Gastroesophageal sphincter (tissue), 4 donors: Measurements from ENCODE around the gene RAE1. TPM values are rescaled to one million over a fixed set of nuclear protein-coding genes. Genes with fewer than 3 reads are reported as not detected.

Source experiments
- ATAC-seq: fragments of 150-250 bp; one replicate; pipeline ENCODE4 v1.9.1; 2016; ENCODE audit warnings: mild to moderate bottlenecking, moderate library complexity
- H3K27ac ChIP-seq, 4 donors: fragments of 200-600 bp; sonication (generic) in 3 of 4; 1 replicate in 3 of 4; 2 replicates in 1 of 4; pipeline ENCODE4 v1.5.1; 2016 to 2019
- H3K27me3 ChIP-seq: fragments of 200-600 bp; sonication (generic); one replicate; pipeline ENCODE4 v1.5.1; 2019
- H3K36me3 ChIP-seq, 2 donors: fragments of 200-600 bp; sonication (generic); one replicate each; pipeline ENCODE4 v1.5.1; 2019; ENCODE audit warnings: control low read depth in 1 of 2
- H3K4me1 ChIP-seq, 3 donors: fragments of 200-600 bp; sonication (generic); 1 replicate in 2 of 3; 2 replicates in 1 of 3; pipeline ENCODE4 v1.5.1; 2016 to 2019; ENCODE audit warnings: control low read depth in 2 of 3
- H3K4me3 ChIP-seq, 2 donors: fragments of 200-600 bp; sonication (generic); one replicate each; pipeline ENCODE4 v1.5.1; 2019; ENCODE audit warnings: mild to moderate bottlenecking in 1 of 2, moderate library complexity in 1 of 2
- H3K9me3 ChIP-seq, 3 donors: fragments of 200-600 bp; sonication (generic); one replicate each; pipeline ENCODE4 v1.5.1; 2017 to 2019; ENCODE audit warnings: control low read depth in 2 of 3
- CTCF ChIP-seq, 4 experiments: fragments of 200-600 bp in 2 of 4; fragments of 450-650 bp in 2 of 4; sonication (generic) in 1 of 4; IDR thresholded peaks; one replicate each; pipeline ENCODE4 v1.5.1; 2017 to 2019; ENCODE audit warnings: antibody characterized with exemption in 4 of 4, mild to moderate bottlenecking in 2 of 4, moderate library complexity in 2 of 4
- EP300 ChIP-seq: sonication (generic); formaldehyde crosslinking; IDR thresholded peaks from one replicate; pipeline ENCODE4 v1.6.1; 2017; ENCODE audit warnings: antibody characterized with exemption, mild to moderate bottlenecking
- POLR2A ChIP-seq, 2 donors: fragments of 450-650 bp; IDR thresholded peaks; one replicate each; pipeline ENCODE4 v1.6.1; 2017; ENCODE audit warnings: antibody characterized with exemption in 2 of 2, mild to moderate bottlenecking in 2 of 2, moderate library complexity in 1 of 2
- POLR2AphosphoS5 ChIP-seq: sonication (generic); formaldehyde crosslinking; IDR thresholded peaks from one replicate; pipeline ENCODE4 v1.6.1; 2017; ENCODE audit warnings: antibody characterized with exemption
- WGBS, 2 donors: methylation state at CpG; one replicate each; pipeline ENCODE4 v1.1.5; 2018; ENCODE audit warnings: low coverage in 1 of 2; 5-methylcytosine and 5-hydroxymethylcytosine counted together
- total RNA-seq, 4 donors: library from RNA; depleted of rRNA; stranded (reverse); fragments of >200 nt; gene quantifications; one replicate each; pipeline ENCODE4 v1.1.0, GENCODE V29; 2016

Gene RAE1
- total RNA-seq, 4 donors from 2014 or later, result 16.5 to 30.4 (median 25.1) TPM

GRCh38 chr20:57408536-57409233 is 57.6 kb downstream of the RAE1 start:
- TF ChIP-seq POLR2A (IDR thresholded peaks at IDR 0.05) (no peak), POLR2AphosphoS5 (no peak), EP300 (no peak), CTCF (IDR thresholded peaks at IDR 0.05) (no peak)
- WGBS, 2 donors, result 31% methylated on average over 13 of the region's 29 CpGs; no CpG with 5 or more reads in 1 of the 2 donors
- peak; percentile 1 for ATAC-seq
- Histone ChIP-seq H3K4me1 (peaks cover 0 to 88% (median 26%) of the 10 kb centered on the region in 3 donors), H3K9me3 (no peaks in the 10 kb centered on the region), H3K27me3 (no peaks in the 10 kb centered on the region), H3K36me3 (peaks cover 0 to 66% of the 10 kb centered on the region in 2 donors), H3K27ac (peak overlapping the region; percentile 54 to 95 (median 90)), H3K4me3 (no peak overlapping the region)

- no peak overlapping the region for H3K4me3 ChIP-seq
- H3K36me3 ChIP-seq, result peaks cover 0 to 60% of the 10 kb centered on the region in 2 donors
- peaks cover 0 to 83% (median 22%) of the 10 kb centered on the region in 3 donors for H3K4me1 ChIP-seq
- TF ChIP-seq EP300 (no peak), POLR2AphosphoS5 (peak; percentile 55)
- H3K27me3 ChIP-seq, result no peaks in the 10 kb centered on the region
- WGBS, 2 donors, result 34 to 39% methylated on average over 3 to 8 of the region's 16 CpGs
- H3K9me3 ChIP-seq, result no peaks in the 10 kb centered on the region
- H3K27ac ChIP-seq, result peak overlapping the region; percentile 54 to 95 (median 90)
- ATAC-seq, result peak; percentile 60
Observed at GRCh38 chr20:57409316-57409671, 58.2 kb downstream of the RAE1 start.

- H3K4me3 ChIP-seq, result no peak overlapping the region
- peak overlapping the region; percentile 9 to 95 (median 90) for H3K27ac ChIP-seq
- no peak for ATAC-seq
- no peaks in the 10 kb centered on the region for H3K9me3 ChIP-seq
- H3K27me3 ChIP-seq, result no peaks in the 10 kb centered on the region
- peaks cover 0 to 83% (median 22%) of the 10 kb centered on the region in 3 donors for H3K4me1 ChIP-seq
- TF ChIP-seq POLR2A (IDR thresholded peaks at IDR 0.05) (no peak), EP300 (no peak), POLR2AphosphoS5 (no peak), CTCF (IDR thresholded peaks at IDR 0.05) (no peak)
- H3K36me3 ChIP-seq, result peaks cover 0 to 55% of the 10 kb centered on the region in 2 donors
- 70 to 100% methylated on average over 2 to 4 of the region's 14 CpGs for whole genome bisulfite sequencing, 2 donors
Observed at GRCh38 chr20:57409672-57410397, 58.8 kb downstream of the RAE1 start.

GRCh38 chr20:57410398-57410920 is 59.4 kb downstream of the RAE1 start:
- Histone ChIP-seq H3K4me3 (no peak overlapping the region), H3K36me3 (peaks cover 0 to 48% of the 10 kb centered on the region in 2 donors), H3K27ac (peak overlapping the region in 3 of 4 donors; percentile 87 to 95 (median 94)), H3K4me1 (peaks cover 0 to 83% (median 17%) of the 10 kb centered on the region in 3 donors), H3K27me3 (no peaks in the 10 kb centered on the region), H3K9me3 (no peaks in the 10 kb centered on the region)
- ATAC-seq, result no peak
- TF ChIP-seq POLR2AphosphoS5 (no peak), CTCF (IDR thresholded peaks at IDR 0.05) (no peak), EP300 (no peak), POLR2A (IDR thresholded peaks at IDR 0.05) (no peak)
- 88 to 100% methylated on average over 1 to 3 of the region's 15 CpGs for WGBS, 2 donors

GRCh38 chr20:57410924-57411323 is 59.9 kb downstream of the RAE1 start:
- H3K4me1 ChIP-seq, result peaks cover 0 to 80% (median 17%) of the 10 kb centered on the region in 3 donors
- no peak for ATAC-seq
- no peaks in the 10 kb centered on the region for H3K27me3 ChIP-seq
- no peak for TF ChIP-seq POLR2A (IDR thresholded peaks at IDR 0.05)
- no peak for TF ChIP-seq POLR2AphosphoS5
- no peak for TF ChIP-seq EP300
- no peak for TF ChIP-seq CTCF (IDR thresholded peaks at IDR 0.05)
- H3K4me3 ChIP-seq, result no peak overlapping the region
- 73 to 100% methylated on average over 1 to 4 of the region's 5 CpGs for WGBS, 2 donors
- H3K27ac ChIP-seq, result peak overlapping the region in 2 of 4 donors; percentile 87 to 95
- no peaks in the 10 kb centered on the region for H3K9me3 ChIP-seq
- H3K36me3 ChIP-seq, result peaks cover 0 to 44% of the 10 kb centered on the region in 2 donors
